B cell (primary cell): ENCODE results near the gene WNT16.

ENCODE experiments used
- CTCF ChIP-seq: fragments of 200-600 bp; IDR thresholded peaks from one replicate; pipeline ENCODE4 v1.8.0; 2022; ENCODE audit warnings: antibody characterized with exemption, mild to moderate bottlenecking
- EZH2 ChIP-seq: IDR thresholded peaks from 2 replicates; pipeline ENCODE4 v1.6.1; 2012; ENCODE audit warnings: borderline replicate concordance, low read depth, mild to moderate bottlenecking, moderate library complexity, low read length; ENCODE audit not compliant: insufficient read depth, poor library complexity, severe bottlenecking

- TF ChIP-seq CTCF (no peak), EZH2 (no peak)
These were observed 15.7 kb downstream of the WNT16 start for GRCh38 chr7:121344497-121344896.
